Fibroblast of peridontal ligament (primary cell): Measurements from ENCODE around the gene SCMH1.
"Not testable (repeated sequence)": the region's sequence is repeated elsewhere in the genome, so short reads cannot be mapped to it uniquely, and the experiment has no call there.

Experiments used
- DNase-seq: peaks from one replicate; pipeline ENCODE4 v3.0.0-alpha.2; 2010; ENCODE audit errors: extremely low read depth

SCMH1 gene

GRCh38 chr1:41241749-41242341 is at the start of gene SCMH1:
Gene SCMH1 (minus strand): TSS chr1:41242306. CDS start chr1:41186133, 56,173 bp downstream.
- DNase-seq: peak; percentile 23

- DNase-seq: no peak
Measured at GRCh38 chr1:41291195-41291594, 49.1 kb upstream of the SCMH1 start.

GRCh38 chr1:41289196-41289595 is 47.1 kb upstream of the SCMH1 start:
- DNase-seq: no peak

GRCh38 chr1:41286992-41287391 is 44.9 kb upstream of the SCMH1 start:
- no peak for DNase-seq

GRCh38 chr1:41286486-41286885 is 44.4 kb upstream of the SCMH1 start:
- DNase-seq: no peak

- no peak for DNase-seq
Measured at GRCh38 chr1:41285818-41286217, 43.7 kb upstream of the SCMH1 start.

- no peak for DNase-seq
Measured at GRCh38 chr1:41284121-41284520, 42.0 kb upstream of the SCMH1 start.

- peak; percentile 5 for DNase-seq
Measured at GRCh38 chr1:41282679-41283317, 40.7 kb upstream of the SCMH1 start.

- DNase-seq: no peak
Measured at GRCh38 chr1:41281334-41281733, 39.2 kb upstream of the SCMH1 start.

- DNase-seq: no peak
Measured at GRCh38 chr1:41280202-41281032, 38.3 kb upstream of the SCMH1 start.

- no peak for DNase-seq
Measured at GRCh38 chr1:41278076-41278475, 36.0 kb upstream of the SCMH1 start.

GRCh38 chr1:41277371-41277975 is 35.4 kb upstream of the SCMH1 start:
- DNase-seq: no peak

- DNase-seq: no peak
Measured at GRCh38 chr1:41275831-41276230, 33.7 kb upstream of the SCMH1 start.

- peak; percentile 20 for DNase-seq
Measured at GRCh38 chr1:41274752-41275545, 32.8 kb upstream of the SCMH1 start.

- no peak for DNase-seq
Measured at GRCh38 chr1:41272601-41273000, 30.5 kb upstream of the SCMH1 start.

GRCh38 chr1:41268154-41268770 is 26.2 kb upstream of the SCMH1 start:
- DNase-seq: peak; percentile 75

GRCh38 chr1:41261926-41262618 is 20.0 kb upstream of the SCMH1 start:
- no peak for DNase-seq

- no peak for DNase-seq
Measured at GRCh38 chr1:41260768-41261167, 18.7 kb upstream of the SCMH1 start.

- DNase-seq: no peak
Measured at GRCh38 chr1:41259221-41259620, 17.1 kb upstream of the SCMH1 start.

- peak; percentile 26 for DNase-seq
Measured at GRCh38 chr1:41255978-41256377, 13.9 kb upstream of the SCMH1 start.

- DNase-seq: not testable (repeated sequence)
Measured at GRCh38 chr1:41251120-41251519, 9.0 kb upstream of the SCMH1 start.
